Measurements from ENCODE around the gene PCDHA12.
"Not testable (repeated sequence)": the region's sequence is repeated elsewhere in the genome, so short reads cannot be mapped to it uniquely, and the experiment has no call there.

Gene PCDHA12, protein sequence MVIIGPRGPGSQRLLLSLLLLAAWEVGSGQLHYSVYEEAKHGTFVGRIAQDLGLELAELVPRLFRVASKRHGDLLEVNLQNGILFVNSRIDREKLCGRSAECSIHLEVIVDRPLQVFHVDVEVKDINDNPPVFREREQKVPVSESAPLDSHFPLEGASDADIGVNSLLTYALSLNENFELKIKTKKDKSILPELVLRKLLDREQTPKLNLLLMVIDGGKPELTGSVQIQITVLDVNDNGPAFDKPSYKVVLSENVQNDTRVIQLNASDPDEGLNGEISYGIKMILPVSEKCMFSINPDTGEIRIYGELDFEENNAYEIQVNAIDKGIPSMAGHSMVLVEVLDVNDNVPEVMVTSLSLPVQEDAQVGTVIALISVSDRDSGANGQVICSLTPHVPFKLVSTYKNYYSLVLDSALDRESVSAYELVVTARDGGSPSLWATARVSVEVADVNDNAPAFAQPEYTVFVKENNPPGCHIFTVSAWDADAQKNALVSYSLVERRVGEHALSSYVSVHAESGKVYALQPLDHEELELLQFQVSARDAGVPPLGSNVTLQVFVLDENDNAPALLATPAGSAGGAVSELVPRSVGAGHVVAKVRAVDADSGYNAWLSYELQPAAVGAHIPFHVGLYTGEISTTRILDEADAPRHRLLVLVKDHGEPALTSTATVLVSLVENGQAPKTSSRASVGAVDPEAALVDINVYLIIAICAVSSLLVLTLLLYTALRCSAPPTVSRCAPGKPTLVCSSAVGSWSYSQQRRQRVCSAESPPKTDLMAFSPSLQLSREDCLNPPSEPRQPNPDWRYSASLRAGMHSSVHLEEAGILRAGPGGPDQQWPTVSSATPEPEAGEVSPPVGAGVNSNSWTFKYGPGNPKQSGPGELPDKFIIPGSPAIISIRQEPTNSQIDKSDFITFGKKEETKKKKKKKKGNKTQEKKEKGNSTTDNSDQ

DNA sequence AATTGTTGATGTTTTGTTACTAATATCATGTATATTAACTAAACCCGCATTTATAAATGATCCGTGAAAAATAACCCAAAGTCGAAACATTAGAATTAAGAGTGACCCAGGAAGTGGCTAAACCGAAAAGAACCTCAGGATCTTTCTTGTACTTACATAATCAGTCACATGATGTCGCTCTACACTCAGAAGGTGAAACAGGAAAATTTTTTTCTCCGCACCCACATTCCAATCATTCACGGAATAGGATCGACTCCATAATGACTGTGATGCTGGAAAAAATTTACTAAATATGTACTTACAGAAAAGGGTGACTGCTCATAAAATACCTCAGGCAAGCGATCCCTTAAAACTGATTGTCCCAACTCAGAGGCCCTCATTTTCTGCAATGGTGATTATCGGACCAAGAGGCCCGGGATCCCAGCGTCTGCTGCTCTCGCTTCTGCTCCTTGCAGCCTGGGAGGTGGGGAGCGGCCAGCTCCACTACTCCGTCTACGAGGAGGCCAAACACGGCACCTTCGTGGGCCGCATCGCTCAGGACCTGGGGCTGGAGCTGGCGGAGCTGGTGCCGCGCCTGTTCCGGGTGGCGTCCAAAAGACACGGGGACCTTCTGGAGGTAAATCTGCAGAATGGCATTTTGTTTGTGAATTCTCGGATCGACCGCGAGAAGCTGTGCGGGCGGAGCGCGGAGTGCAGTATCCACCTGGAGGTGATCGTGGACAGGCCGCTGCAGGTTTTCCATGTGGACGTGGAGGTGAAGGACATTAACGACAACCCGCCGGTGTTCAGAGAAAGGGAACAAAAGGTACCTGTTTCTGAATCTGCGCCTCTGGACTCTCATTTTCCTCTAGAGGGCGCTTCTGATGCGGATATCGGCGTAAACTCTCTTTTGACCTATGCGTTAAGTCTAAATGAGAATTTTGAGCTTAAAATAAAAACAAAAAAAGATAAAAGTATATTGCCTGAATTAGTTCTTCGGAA lies at the start of gene PCDHA12:
Gene PCDHA12, plus strand, starts transcription at position 224 of the 981 bp plus-strand sequence. Its CDS starts 165 bp downstream, at position 389.
- no peak for DNase-seq

DNA sequence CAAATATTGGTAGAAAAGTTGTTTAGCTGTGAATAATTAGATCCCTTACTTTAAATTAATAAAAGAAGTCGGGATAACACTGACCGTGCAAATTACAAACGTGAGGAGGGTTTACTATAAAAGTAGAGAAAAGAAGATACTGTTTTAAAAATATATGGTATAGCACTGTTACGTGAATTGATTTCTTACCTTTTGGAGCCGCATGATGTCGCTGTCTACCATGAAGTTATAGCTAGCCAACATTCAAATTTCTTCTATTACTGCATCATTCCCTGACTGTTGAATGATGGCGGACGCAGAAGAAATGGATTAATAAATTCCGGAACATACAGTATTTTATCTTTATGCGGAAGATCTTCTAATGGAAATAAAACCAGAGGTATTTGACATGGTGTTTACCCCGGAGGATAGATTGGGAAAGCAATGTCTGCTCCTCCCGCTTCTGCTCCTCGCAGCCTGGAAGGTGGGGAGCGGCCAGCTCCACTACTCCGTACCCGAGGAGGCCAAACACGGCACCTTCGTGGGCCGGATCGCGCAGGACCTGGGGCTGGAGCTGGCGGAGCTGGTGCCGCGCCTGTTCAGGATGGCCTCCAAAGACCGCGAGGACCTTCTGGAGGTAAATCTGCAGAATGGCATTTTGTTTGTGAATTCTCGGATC lies 47.3 kb upstream of the PCDHA12 start, which contains the start of gene PCDHA6:
Gene PCDHA6, plus strand, starts transcription at position 257 of the 658 bp plus-strand sequence. Its CDS starts 132 bp downstream, at position 389.
- no peak for DNase-seq

DNA sequence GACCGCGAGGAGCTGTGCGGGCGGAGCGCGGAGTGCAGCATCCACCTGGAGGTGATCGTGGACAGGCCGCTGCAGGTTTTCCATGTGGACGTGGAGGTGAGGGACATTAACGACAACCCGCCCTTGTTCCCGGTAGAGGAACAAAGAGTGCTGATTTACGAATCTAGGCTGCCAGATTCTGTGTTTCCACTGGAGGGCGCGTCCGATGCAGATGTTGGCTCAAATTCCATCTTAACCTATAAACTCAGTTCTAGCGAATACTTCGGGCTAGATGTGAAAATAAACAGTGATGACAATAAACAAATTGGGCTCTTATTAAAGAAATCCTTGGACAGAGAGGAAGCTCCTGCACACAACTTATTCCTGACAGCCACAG lies 46.8 kb upstream of the PCDHA12 start:
- no peak for DNase-seq

DNA sequence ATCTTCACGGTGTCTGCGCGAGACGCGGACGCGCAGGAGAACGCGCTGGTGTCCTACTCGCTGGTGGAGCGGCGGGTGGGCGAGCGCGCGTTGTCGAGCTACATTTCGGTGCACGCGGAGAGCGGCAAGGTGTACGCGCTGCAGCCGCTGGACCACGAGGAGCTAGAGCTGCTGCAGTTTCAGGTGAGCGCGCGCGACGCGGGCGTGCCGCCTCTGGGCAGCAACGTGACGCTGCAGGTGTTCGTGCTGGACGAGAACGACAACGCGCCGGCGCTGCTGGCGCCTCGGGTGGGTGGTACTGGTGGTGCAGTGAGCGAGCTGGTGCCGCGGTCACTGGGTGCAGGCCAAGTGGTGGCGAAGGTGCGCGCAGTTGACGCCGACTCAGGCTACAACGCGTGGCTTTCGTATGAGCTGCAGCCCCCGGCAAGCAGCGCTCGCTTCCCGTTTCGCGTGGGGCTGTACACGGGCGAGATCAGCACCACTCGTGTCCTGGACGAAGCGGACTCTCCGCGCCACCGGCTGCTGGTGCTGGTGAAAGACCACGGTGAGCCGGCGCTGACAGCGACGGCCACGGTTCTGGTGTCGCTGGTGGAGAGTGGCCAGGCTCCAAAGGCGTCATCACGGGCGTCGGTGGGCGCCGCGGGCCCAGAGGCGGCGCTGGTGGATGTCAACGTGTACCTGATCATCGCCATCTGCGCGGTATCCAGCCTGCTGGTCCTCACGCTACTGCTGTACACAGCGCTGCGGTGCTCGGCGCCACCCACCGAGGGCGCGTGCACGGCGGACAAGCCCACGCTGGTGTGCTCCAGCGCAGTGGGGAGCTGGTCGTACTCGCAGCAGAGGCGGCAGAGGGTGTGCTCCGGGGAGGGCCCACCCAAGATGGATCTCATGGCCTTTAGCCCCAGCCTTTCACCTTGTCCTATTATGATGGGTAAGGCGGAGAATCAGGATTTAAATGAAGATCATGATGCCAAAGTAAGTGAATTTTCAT lies 45.3 kb upstream of the PCDHA12 start:
- DNase-seq, result not testable (repeated sequence)

DNA sequence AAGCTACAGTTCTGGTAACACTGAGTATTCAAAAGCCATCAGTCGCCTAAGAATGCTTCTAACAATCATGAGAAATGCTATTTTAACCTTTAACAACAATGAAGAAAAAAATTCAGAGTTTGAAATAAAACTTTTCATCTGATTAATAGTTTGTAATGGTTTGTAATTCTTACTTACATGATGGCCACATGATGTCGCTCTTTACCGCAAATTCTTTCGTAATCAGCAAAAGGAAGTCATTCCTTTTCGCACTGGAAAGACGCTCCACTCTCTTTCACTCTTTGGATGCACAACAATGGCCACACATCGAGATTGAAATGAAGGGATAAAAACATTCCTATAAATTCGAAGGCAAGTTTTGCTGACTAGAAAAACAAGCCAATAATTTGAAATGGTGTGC lies 41.1 kb upstream of the PCDHA12 start, which contains the start of gene PCDHA7:
Gene PCDHA7, plus strand, starts transcription at position 277 of the 400 bp plus-strand sequence. Its CDS starts 115 bp downstream, at position 392.
- DNase-seq, result no peak

DNA sequence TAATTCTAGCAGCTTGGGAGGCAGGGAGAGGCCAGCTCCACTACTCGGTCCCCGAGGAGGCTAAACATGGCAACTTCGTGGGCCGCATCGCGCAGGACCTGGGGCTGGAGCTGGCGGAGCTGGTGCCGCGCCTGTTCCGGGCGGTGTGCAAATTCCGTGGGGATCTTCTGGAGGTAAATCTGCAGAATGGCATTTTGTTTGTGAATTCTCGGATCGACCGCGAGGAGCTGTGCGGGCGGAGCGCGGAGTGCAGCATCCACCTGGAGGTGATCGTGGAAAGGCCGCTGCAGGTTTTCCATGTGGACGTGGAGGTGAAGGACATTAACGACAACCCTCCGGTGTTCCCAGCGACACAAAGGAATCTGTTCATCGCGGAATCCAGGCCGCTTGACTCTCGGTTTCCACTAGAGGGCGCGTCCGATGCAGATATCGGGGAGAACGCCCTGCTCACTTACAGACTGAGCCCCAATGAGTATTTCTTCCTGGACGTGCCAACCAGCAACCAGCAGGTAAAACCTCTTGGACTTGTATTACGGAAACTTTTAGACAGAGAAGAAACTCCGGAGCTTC lies 40.6 kb upstream of the PCDHA12 start:
- not testable (repeated sequence) for DNase-seq

DNA sequence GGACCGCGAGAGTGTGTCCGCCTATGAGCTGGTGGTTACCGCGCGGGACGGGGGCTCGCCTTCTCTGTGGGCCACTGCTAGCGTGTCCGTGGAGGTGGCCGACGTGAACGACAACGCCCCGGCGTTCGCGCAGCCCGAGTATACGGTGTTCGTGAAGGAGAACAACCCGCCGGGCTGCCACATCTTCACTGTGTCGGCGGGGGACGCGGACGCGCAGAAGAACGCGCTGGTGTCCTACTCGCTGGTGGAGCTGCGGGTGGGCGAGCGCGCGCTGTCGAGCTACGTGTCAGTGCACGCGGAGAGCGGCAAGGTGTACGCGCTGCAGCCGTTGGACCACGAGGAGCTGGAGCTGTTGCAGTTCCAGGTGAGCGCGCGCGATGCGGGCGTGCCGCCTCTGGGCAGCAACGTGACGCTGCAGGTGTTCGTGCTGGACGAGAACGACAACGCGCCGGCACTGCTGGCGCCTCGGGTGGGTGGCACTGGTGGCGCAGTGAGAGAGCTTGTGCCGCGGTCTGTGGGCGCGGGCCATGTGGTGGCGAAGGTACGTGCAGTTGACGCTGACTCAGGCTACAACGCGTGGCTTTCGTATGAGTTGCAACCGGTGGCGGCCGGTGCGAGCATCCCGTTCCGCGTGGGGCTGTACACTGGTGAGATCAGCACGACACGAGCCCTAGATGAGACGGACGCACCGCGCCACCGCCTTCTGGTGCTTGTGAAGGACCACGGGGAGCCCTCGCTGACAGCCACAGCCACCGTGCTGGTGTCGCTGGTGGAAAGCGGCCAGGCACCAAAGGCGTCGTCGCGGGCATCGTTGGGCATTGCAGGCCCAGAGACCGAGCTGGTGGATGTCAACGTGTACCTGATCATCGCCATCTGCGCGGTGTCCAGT lies 39.2 kb upstream of the PCDHA12 start:
- no peak for DNase-seq

DNA sequence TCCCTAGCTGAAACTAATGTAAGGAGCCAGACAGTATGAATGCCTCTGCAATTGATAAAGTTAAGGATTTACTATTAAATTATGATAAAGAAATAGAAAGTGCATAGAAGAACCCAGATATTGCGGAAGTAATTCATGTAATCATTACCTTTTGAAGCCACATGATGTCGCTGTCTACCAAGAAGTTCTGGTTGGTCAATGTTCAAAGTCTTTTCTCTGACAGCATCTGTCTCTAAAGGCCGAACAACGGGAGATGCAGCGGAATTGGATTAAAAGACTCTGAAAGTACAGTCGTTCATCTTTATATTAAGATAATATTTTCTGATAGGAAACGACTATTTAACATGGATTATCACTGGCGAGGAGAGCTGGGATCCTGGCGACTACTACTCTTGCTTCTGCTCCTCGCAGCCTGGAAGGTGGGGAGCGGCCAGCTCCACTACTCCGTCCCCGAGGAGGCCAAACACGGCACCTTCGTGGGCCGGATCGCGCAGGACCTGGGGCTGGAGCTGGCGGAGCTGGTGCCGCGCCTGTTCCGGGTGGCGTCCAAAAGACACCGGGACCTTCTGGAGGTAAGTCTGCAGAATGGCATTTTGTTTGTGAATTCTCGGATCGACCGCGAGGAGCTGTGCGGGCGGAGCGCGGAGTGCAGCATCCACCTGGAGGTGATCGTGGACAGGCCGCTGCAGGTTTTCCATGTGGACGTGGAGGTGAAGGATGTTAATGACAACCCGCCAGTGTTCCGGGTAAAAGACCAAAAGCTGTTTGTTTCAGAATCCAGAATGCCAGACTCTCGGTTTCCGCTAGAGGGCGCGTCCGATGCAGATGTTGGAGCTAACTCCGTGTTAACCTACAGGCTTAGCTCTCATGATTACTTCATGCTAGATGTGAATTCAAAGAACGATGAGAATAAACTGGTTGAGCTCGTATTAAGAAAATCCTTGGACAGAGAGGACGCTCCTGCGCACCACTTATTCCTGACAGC lies 33.8 kb upstream of the PCDHA12 start, which contains the start of gene PCDHA8:
Gene PCDHA8, plus strand, starts transcription at position 210 of the 985 bp plus-strand sequence. Its CDS starts 135 bp downstream, at position 345.
- DNase-seq, result no peak

DNA sequence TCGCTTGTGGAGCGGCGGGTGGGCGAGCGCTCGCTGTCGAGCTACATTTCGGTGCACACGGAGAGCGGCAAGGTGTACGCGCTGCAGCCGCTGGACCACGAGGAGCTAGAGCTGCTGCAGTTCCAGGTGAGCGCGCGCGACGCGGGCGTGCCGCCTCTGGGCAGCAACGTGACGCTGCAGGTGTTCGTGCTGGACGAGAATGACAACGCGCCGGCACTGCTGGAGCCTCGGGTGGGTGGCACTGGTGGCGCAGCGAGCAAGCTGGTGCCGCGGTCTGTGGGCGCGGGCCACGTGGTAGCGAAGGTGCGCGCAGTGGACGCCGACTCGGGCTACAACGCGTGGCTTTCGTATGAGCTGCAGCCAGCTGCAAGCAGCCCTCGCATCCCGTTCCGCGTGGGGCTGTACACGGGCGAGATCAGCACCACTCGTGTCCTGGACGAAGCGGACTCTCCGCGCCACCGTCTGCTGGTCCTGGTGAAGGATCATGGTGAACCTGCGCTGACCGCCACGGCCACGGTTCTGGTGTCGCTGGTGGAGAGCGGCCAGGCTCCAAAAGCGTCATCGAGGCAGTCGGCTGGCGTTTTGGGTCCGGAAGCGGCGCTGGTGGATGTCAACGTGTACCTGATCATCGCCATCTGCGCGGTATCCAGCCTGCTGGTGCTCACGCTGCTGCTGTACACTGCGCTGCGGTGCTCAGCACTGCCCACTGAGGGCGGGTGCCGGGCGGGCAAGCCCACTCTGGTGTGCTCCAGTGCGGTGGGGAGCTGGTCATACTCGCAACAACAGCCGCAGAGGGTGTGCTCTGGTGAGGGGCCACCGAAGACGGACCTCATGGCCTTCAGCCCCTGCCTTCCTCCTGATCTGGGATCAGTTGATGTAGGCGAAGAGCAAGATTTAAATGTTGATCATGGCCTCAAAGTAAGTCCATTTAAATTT lies 32.0 kb upstream of the PCDHA12 start:
- no peak for DNase-seq

DNA sequence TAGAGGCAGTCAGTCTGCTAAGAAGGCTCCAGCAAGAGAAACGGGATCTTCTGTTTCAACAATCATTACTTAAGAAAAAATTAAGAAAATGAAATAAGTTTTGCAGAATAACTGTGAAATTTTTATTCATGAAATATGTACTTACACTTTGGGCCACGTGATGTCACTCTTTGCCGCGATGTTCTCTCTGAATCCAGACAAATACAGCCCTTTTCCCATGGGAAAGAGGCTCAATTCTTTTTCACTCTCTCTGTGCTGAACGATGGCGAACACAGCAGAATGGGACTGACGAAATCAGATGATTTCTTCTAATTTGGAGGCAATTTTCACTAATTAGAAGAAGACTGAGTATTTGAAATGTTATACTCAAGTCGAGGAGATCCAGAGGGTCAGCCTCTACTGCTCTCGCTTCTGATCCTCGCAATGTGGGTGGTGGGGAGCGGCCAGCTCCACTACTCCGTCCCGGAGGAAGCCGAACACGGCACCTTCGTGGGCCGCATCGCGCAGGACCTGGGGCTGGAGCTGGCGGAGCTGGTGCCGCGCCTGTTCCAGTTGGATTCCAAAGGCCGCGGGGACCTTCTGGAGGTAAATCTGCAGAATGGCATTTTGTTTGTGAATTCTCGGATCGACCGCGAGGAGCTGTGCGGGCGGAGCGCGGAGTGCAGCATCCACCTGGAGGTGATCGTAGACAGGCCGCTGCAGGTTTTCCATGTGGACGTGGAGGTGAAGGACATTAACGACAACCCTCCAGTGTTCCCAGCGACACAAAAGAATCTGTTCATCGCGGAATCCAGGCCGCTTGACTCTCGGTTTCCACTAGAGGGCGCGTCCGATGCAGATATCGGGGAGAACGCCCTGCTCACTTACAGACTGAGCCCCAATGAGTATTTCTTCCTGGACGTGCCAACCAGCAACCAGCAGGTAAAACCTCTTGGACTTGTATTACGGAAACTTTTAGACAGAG lies 26.7 kb upstream of the PCDHA12 start, which contains the start of gene PCDHA9:
Gene PCDHA9, plus strand, starts transcription at position 244 of the 964 bp plus-strand sequence. Its CDS starts 114 bp downstream, at position 358.
- DNase-seq, result not testable (repeated sequence)

DNA sequence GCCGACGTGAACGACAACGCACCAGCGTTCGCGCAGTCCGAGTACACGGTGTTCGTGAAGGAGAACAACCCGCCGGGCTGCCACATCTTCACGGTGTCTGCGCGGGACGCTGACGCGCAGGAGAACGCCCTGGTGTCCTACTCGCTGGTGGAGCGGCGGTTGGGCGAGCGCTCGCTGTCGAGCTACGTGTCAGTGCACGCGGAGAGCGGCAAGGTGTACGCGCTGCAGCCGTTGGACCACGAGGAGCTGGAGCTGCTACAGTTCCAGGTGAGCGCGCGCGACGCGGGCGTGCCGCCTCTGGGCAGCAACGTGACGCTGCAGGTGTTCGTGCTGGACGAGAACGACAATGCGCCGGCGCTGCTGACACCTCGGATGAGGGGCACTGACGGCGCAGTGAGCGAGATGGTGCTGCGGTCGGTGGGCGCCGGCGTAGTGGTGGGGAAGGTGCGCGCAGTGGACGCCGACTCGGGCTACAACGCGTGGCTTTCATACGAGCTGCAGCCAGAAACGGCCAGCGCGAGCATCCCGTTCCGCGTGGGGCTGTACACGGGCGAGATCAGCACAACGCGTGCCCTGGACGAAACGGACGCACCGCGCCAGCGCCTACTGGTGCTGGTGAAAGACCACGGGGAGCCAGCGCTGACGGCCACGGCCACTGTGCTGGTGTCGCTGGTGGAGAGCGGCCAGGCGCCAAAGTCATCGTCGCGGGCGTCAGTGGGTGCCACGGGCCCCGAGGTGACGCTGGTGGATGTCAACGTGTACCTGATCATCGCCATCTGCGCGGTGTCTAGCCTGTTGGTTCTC lies 25.1 kb upstream of the PCDHA12 start:
- DNase-seq, result not testable (repeated sequence)

DNA sequence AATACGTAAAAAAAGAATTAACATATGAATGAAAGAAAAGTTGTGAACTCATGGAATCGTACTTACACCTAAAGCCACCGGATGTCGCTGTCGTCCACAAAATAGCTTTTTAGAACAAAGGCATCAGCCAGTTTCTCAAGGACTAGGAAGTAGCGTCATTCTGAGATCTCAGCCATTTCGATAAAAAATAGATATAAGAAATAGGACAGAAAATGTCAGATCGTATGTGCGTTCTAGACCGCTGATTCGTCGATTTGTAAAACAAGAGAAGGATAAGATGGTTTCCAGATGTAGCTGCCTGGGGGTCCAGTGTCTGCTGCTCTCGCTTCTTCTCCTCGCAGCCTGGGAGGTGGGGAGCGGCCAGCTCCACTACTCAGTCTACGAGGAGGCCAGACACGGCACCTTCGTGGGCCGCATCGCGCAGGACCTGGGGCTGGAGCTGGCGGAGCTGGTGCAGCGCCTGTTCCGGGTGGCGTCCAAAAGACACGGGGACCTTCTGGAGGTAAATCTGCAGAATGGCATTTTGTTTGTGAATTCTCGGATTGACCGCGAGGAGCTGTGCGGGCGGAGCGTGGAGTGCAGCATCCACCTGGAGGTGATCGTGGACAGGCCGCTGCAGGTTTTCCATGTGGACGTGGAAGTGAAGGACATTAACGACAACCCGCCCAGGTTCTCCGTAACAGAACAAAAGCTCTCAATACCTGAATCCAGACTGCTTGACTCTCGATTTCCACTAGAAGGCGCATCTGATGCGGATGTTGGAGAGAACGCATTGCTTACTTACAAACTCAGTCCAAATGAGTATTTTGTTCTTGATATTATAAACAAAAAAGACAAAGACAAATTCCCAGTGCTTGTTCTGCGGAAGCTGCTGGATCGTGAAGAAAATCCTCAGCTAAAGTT lies 19.1 kb upstream of the PCDHA12 start, which contains the start of gene PCDHA10:
Gene PCDHA10, plus strand, starts transcription at position 126 of the 903 bp plus-strand sequence. Its CDS starts 152 bp downstream, at position 278.
- DNase-seq, result no peak
